PC-3 (cell line): ENCODE data around the gene HDGFL2. TPM values are rescaled to one million over a fixed set of nuclear protein-coding genes. Genes with fewer than 3 reads are reported as not detected.

Experiments used
- ATAC-seq: fragments of 200-7000 bp; cut with Tn5 transposase; 2 replicates; pipeline ENCODE4 v1.9.1; 2020; ENCODE audit warnings: mild to moderate bottlenecking, moderate library complexity
- BruUV-seq: library from RNA; stranded (reverse); fragments of 400-500 nt; replicated peaks from 2 replicates; lab custom pipeline; 2021; lab: Mats Ljungman, UMichigan
- CTCF ChIA-PET: fragments of 300-600 bp; sonication (Branson Sonifier 250); formaldehyde crosslinking; loops from one replicate; lab custom pipeline; 2022; ENCODE audit warnings: antibody characterized with exemption; lab: Charles Lee
- POLR2A ChIA-PET: fragments of 300-600 bp; sonication (Branson Sonifier 250); formaldehyde crosslinking; loops from one replicate; lab custom pipeline; 2022; ENCODE audit warnings: antibody characterized with exemption; ENCODE audit not compliant: unreplicated experiment; lab: Charles Lee
- DNase-seq: peaks from one replicate; pipeline ENCODE4 v3.0.0-alpha.2; 2015
- H2AFZ ChIP-seq: fragments of 300-600 bp; sonication (generic); 2 replicates; pipeline ENCODE4 v1.6.0; 2016; ENCODE audit warnings: antibody characterized with exemption, low read length
- H3F3A ChIP-seq: fragments of 300-600 bp; sonication (generic); one replicate; pipeline ENCODE4 v1.6.0; 2017; ENCODE audit warnings: antibody characterized with exemption, low read length, control low read depth, mild to moderate bottlenecking; ENCODE audit not compliant: unreplicated experiment
- H3K27ac ChIP-seq: fragments of 300-600 bp; sonication (generic); 2 replicates; pipeline ENCODE4 v1.5.1; 2016; ENCODE audit warnings: mild to moderate bottlenecking, low read length
- H3K27me3 ChIP-seq: fragments of 300-600 bp; sonication (generic); 2 replicates; pipeline ENCODE4 v1.6.1; 2016; ENCODE audit warnings: low read length, mixed read lengths
- H3K36me3 ChIP-seq: fragments of 300-600 bp; sonication (generic); 2 replicates; pipeline ENCODE4 v1.6.1; 2016; ENCODE audit warnings: low read depth, mixed run types, low read length, mixed read lengths
- H3K4me1 ChIP-seq: fragments of 300-600 bp; sonication (generic); 2 replicates; pipeline ENCODE4 v1.5.1; 2016; ENCODE audit warnings: low read length; ENCODE audit not compliant: insufficient read depth
- H3K4me2 ChIP-seq: fragments of 300-600 bp; sonication (generic); 2 replicates; pipeline ENCODE4 v1.6.0; 2016; ENCODE audit warnings: low read length
- H3K4me3 ChIP-seq: fragments of 300-600 bp; sonication (generic); 2 replicates; pipeline ENCODE4 v1.5.1; 2016; ENCODE audit warnings: mild to moderate bottlenecking, low read length, mixed read lengths
- H3K79me2 ChIP-seq: fragments of 300-600 bp; sonication (generic); 2 replicates; pipeline ENCODE4 v1.6.1; 2017; ENCODE audit warnings: low read length, mixed read lengths
- H3K9ac ChIP-seq: fragments of 300-600 bp; sonication (generic); 2 replicates; pipeline ENCODE4 v1.6.0; 2016; ENCODE audit warnings: mild to moderate bottlenecking, low read length
- H3K9me2 ChIP-seq: fragments of 300-600 bp; sonication (generic); replicated peaks from 2 replicates; pipeline ENCODE4 v1.6.1; 2016; ENCODE audit warnings: mixed run types, low read length, mixed read lengths
- H3K9me3 ChIP-seq: fragments of 300-600 bp; sonication (generic); 2 replicates; pipeline ENCODE4 v1.6.1; 2016; ENCODE audit warnings: low read length, mixed read lengths
- H4K20me1 ChIP-seq: fragments of 300-600 bp; sonication (generic); 2 replicates; pipeline ENCODE4 v1.6.1; 2016; ENCODE audit warnings: low read length, mixed read lengths
- EZH2 ChIP-seq: fragments of 300-600 bp; sonication (generic); IDR thresholded peaks from one replicate; pipeline ENCODE4 v1.6.1; 2017; ENCODE audit warnings: antibody characterized with exemption, mild to moderate bottlenecking, low read length; ENCODE audit not compliant: unreplicated experiment
- EZH2phosphoT487 ChIP-seq: fragments of 300-600 bp; sonication (generic); IDR thresholded peaks from 2 replicates; pipeline ENCODE4 v1.6.1; 2018; ENCODE audit warnings: mild to moderate bottlenecking, antibody characterized with exemption, low read length, borderline replicate concordance
- intact Hi-C: fragments of 100-400 bp; cut with micrococcal nuclease; formaldehyde crosslinking; loops from 2 replicates; pipeline ENCODE4 v1.9.0; 2023
- total RNA-seq: library from RNA; depleted of rRNA; stranded (reverse); fragments of >200 nt; gene quantifications from 2 replicates; pipeline ENCODE4 v1.2.3, GENCODE V29; 2014
- TF ChIP-seq, protein P1 (sequence below): fragments of 300-600 bp; sonication (generic); conservative IDR thresholded peaks from 2 replicates; pipeline ENCODE4 v1.5.1; 2017; ENCODE audit warnings: antibody characterized with exemption, low read depth, mild to moderate bottlenecking, low read length

HDGFL2 gene
- total RNA-seq, 1 experiment from 2014 or later: 111 TPM

DNA sequence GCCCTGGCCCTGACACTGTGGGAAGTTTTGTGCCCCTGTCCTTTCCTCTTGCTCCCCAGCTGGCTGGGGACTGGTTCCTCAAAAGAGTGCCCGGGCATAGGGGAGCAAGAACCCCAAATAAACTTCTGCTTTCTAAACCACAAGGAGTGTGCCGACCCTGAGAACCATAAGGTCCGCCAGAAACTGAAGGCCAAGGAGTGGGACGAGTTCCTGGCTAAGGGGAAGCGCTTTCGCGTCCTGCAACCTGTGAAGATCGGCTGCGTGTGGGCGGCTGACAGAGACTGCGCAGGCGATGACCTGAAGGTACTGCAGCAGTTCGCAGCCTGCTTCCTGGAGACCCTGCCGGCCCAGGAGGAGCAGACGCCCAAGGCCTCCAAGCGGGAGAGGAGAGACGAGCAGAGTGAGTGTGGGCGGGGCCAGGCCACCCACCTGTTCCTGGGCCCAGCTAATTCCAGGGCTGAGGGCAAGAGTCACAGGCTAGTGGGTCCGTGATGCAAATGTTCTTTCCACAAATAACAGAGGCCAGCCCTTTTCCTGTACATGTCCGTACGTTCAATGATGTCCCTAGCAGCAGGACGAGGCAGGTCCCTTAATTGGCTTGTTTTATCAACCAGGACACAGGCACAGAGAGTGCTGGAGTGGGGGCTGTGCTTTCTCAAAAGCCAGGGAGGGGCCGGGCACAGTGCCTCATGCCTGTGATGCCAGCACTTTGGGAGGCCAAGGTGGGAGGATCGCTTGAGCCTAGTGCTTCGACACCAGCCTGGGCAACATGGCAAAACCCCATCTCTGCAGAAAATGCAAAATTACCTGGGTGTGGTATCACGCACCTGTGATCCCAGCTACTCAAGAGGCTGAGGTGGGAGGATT lies 40.1 kb upstream of the HDGFL2 start:
- peaks cover 4% of the 10 kb centered on the region; the same call in 1 of the 2 replicates for H3K36me3 ChIP-seq
- H4K20me1 ChIP-seq: no peaks in the 10 kb centered on the region
- H3K9me2 ChIP-seq: no peaks in the 10 kb centered on the region
- H3K9ac ChIP-seq: no peak overlapping the region
- DNase-seq (no peak), ATAC-seq (no peak)
- no peak overlapping the region for H3K4me3 ChIP-seq
- no peaks in the 10 kb centered on the region for H3K27me3 ChIP-seq
- H3K79me2 ChIP-seq: no peaks in the 10 kb centered on the region
- H3F3A ChIP-seq: no peaks in the 10 kb centered on the region
- no peak overlapping the region for H2AFZ ChIP-seq
- no peaks in the 10 kb centered on the region for H3K4me1 ChIP-seq
- TF ChIP-seq, protein P1, sequence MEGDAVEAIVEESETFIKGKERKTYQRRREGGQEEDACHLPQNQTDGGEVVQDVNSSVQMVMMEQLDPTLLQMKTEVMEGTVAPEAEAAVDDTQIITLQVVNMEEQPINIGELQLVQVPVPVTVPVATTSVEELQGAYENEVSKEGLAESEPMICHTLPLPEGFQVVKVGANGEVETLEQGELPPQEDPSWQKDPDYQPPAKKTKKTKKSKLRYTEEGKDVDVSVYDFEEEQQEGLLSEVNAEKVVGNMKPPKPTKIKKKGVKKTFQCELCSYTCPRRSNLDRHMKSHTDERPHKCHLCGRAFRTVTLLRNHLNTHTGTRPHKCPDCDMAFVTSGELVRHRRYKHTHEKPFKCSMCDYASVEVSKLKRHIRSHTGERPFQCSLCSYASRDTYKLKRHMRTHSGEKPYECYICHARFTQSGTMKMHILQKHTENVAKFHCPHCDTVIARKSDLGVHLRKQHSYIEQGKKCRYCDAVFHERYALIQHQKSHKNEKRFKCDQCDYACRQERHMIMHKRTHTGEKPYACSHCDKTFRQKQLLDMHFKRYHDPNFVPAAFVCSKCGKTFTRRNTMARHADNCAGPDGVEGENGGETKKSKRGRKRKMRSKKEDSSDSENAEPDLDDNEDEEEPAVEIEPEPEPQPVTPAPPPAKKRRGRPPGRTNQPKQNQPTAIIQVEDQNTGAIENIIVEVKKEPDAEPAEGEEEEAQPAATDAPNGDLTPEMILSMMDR: no peak
- TF ChIP-seq EZH2 (no peak), EZH2phosphoT487 (no peak)
- intact Hi-C loops: no loop called here
- BruUV-seq: no TSS peak
- no peaks in the 10 kb centered on the region for H3K9me3 ChIP-seq
- no peak overlapping the region for H3K27ac ChIP-seq
- no peak overlapping the region for H3K4me2 ChIP-seq
- CTCF ChIA-PET: no interaction called here
- POLR2A ChIA-PET: no interaction called here

DNA sequence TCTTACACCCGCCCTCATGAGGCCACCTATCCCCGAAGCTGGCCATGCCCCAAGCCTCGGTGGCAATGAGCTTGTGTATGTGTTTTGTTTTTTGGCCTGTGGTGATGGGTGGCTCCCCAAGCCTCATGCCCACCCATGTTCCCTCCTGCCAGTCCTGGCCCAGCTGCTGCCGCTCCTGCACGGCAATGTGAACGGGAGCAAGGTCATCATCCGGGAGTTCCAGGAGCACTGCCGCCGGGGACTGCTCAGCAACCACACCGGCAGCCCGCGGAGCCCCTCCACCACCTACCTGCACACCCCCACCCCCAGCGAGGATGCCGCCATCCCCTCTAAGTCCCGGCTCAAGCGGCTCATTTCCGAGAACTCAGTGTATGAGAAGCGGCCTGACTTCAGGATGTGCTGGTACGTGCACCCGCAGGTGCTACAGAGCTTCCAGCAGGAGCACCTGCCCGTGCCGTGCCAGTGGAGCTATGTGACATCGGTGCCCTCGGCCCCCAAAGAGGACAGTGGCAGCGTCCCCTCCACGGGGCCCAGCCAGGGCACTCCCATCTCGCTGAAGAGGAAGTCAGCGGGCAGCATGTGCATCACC lies 39.1 kb upstream of the HDGFL2 start:
- Histone ChIP-seq H3K4me2 (no peak overlapping the region), H3K4me3 (no peak overlapping the region), H3K9me2 (no peaks in the 10 kb centered on the region), H4K20me1 (no peaks in the 10 kb centered on the region), H2AFZ (no peak overlapping the region), H3K9me3 (no peaks in the 10 kb centered on the region), H3F3A (no peaks in the 10 kb centered on the region), H3K79me2 (no peaks in the 10 kb centered on the region), H3K27me3 (no peaks in the 10 kb centered on the region), H3K36me3 (peaks cover 4% of the 10 kb centered on the region; the same call in 1 of the 2 replicates), H3K4me1 (no peaks in the 10 kb centered on the region), H3K9ac (no peak overlapping the region), H3K27ac (no peak overlapping the region)
- ChIA-PET POLR2A (no interaction called here), CTCF (no interaction called here)
- intact Hi-C loops: no loop called here
- no peak for DNase-seq
- no peak for ATAC-seq
- TF ChIP-seq, protein P1: no peak
- no peak for TF ChIP-seq EZH2phosphoT487
- TF ChIP-seq EZH2: no peak
- BruUV-seq: no TSS peak
